ENCODE measurements around the gene TSSC4.

- TF ChIP-seq, protein P1, sequence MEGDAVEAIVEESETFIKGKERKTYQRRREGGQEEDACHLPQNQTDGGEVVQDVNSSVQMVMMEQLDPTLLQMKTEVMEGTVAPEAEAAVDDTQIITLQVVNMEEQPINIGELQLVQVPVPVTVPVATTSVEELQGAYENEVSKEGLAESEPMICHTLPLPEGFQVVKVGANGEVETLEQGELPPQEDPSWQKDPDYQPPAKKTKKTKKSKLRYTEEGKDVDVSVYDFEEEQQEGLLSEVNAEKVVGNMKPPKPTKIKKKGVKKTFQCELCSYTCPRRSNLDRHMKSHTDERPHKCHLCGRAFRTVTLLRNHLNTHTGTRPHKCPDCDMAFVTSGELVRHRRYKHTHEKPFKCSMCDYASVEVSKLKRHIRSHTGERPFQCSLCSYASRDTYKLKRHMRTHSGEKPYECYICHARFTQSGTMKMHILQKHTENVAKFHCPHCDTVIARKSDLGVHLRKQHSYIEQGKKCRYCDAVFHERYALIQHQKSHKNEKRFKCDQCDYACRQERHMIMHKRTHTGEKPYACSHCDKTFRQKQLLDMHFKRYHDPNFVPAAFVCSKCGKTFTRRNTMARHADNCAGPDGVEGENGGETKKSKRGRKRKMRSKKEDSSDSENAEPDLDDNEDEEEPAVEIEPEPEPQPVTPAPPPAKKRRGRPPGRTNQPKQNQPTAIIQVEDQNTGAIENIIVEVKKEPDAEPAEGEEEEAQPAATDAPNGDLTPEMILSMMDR (IDR thresholded peaks at IDR 0.05): no peak
- TF ChIP-seq POLR2A (IDR thresholded peaks at IDR 0.05): no peak
Measured at GRCh38 chr11:2406878-2407410, 6.4 kb downstream of the TSSC4 start.
